GM19468 (cell line): ENCODE data around the gene PRG3.
A peak's percentile ranks its signal among the peaks of the same experiment; 100 is the strongest.

Experiments
- ATAC-seq: cut with Tn5 transposase; IDR thresholded peaks from one replicate; pipeline ENCODE4 v1.9.1; 2021; ENCODE audit warnings: mild to moderate bottlenecking, moderate library complexity, moderate number of reproducible peaks; ENCODE audit not compliant: unreplicated experiment; ENCODE audit errors: extremely low read depth

Gene PRG3

GRCh38 chr11:57380975-57381374 lies at the start of gene PRG3:
Gene PRG3 (minus strand): TSS chr11:57381150. CDS start chr11:57380708, 442 bp downstream.
- no peak for ATAC-seq

GRCh38 chr11:57429946-57430345 lies 49.0 kb upstream of the PRG3 start:
- ATAC-seq = no peak

DNA sequence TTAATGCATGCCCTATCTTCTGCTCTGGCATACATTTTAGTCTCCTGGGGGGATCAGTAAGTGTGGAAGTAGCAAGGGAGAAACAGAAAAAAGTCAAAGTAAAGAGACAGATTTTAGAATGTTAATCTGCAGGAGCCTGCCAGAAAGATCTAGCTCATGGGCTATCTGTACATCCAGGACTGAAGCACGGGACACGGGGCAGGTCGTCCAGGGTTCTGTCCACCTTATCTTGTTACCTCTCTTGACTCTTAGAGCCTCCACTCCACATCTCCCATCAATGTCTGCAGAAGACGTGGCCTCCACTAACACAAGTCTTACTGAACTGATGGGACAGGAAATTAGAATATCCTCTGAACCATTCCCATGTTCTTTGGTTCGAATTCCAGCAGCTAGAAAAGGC lies 47.7 kb upstream of the PRG3 start:
- no peak for ATAC-seq

- ATAC-seq = no peak
Observed at GRCh38 chr11:57427727-57428082, 46.8 kb upstream of the PRG3 start.

DNA sequence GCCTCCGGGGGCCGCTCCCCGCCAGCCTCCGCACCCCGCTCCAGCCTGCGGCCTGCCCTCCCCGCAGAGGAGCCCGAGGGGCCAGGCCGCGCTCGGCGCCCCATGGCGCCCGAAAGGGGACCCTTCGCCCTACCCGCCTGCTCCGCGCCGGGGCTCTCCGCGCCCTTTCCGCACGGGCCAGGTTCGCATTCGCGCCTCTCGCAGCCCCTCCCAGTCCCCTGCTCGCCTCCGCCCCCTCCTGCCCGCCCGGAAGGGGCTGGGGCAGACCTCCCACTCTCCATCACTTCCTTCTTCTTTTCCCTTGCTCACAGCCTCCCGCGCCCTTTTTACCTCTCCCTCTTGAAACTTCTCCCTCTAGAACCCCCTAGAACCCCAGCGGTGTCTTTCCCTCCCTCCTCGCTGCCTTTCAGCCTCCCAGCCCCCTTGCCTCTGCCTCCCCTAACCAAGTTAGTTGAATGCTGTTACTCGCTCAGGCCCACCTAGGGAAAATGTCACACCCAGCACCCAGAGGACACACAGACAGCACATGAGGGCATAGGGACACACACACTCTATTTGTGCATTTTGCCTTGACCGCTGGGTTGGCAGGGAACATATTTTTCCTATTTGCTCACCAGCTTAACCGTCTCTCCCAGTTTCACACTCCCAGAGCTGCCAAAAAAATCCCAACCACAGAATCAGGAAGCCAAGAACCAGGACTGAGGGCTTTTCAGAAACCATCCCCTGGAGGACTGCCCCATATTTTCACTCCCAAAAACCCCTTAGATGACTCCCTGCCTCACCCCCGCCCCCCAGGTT lies 46.2 kb upstream of the PRG3 start, which contains the start of gene SLC43A3:
Gene SLC43A3 (minus strand): TSS at position 193 of the 798 bp plus-strand sequence. CDS start 949 bp downstream, outside the sequence.
- ATAC-seq = no peak

DNA sequence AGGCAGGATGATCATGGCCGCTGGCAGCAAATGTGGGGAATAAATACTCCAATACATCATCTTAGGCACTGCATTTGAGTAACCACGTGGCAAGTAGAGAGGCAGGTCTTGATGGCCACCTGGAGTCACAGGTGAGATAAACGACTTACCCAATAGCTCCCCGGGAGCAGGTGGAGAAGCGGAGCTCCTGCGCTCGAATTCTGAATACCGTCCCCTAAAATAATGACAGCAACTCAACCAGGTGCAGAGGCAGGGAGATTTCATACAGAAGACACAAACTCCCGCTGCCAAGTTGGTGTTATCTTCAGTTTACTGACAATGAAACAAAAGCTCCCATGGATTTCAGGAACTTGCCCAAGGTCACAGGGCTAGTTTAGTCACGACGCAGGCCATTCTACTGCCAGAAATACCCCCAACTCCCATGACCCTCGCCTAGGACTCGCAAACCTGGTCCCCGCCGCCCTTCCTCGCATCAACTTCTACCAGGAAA lies 45.5 kb upstream of the PRG3 start:
- ATAC-seq = no peak

- no peak for ATAC-seq
Observed at GRCh38 chr11:57425565-57426438, 44.9 kb upstream of the PRG3 start.

DNA sequence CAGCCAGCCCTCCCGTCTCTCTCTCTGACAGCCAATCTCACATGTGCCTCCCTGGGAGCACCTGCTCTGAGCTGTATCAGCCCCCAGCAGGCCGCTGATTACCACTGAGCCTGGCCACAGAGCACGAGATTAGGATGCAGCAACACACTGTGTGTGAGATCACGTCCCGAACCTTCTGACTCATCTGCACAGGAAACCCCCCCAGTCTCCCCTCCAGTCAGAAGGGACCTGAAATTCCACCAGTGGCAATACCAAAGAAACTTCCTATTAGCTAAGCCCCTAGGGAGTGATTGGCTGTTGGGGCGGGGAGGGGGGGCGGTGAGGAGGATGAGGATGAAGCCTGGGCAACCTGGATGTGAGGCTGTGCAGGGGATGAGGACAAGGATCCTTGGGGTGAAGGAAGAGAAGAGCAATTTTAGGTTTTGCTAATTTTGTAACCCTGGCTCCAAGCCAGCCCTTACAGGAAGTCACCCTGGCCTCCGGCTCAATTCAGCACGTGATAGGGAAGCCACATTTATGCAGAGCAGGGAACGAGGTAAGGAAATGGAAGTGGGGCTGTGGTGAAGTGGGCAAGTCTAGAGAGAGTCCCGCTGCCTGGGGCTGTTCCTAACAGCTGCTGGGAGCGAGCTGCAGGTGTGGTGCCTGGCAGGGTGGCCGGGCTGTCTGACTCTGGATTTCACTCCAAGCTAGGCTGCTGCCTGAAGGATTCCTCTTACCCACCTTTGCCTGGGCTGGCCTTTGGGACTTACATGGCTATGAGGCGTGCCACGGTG lies 44.0 kb upstream of the PRG3 start:
- ATAC-seq = peak; percentile 96

DNA sequence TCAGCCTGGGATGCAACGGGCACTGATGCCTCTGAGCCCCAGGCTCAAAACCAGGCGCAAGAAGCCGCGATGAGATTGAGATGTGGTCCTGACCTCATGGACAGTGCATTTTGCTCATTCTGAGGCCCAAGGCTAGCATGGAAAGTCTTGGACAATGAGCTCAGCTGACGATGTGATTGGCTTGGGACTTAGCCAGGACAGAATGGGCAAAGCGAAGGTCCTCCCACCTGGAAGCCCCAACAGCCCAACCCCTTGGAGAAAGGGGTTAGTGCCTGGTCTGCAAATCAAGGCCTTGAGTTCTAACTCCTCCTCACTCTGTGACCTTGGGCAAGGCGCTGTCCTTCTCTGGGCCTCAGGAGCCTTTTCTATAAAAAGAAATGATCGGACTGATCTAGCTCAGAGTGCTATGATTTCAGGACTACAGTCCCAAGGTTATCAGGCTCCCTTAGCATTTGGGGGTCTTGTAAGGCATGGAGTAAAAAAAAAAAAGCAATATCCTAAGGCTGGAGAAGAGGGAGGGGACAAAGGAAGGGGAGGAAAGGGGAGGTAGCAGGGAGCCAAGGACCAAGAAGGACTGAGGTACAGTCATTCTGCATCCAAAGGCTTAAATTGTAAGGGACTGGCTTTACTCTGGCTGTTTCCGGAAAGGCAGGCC lies 43.3 kb upstream of the PRG3 start:
- no peak for ATAC-seq

DNA sequence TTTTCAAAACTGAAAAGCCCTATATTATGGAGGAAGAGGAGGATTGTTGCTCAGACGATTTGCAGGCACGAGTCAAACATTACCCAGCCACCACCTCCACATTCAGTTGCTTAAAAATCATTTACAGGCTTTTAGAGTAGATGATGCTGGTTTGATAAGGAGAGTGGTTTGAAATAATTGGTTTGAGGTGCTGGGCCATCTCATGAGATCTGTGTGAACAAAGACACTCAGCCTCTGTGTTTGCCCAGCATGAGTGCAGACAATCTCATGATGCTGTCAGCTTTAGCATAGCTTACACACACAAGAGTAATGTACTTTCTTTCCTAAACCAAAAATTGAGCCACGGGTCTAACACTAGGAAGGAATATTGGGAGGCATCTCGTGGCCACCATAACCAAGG lies 41.7 kb upstream of the PRG3 start:
- no peak for ATAC-seq

GRCh38 chr11:57421805-57422204 lies 40.9 kb upstream of the PRG3 start:
- ATAC-seq = no peak

GRCh38 chr11:57421066-57421465 lies 40.1 kb upstream of the PRG3 start:
- no peak for ATAC-seq

- ATAC-seq = no peak
Observed at GRCh38 chr11:57419146-57419545, 38.2 kb upstream of the PRG3 start.

- no peak for ATAC-seq
Observed at GRCh38 chr11:57418131-57418530, 37.2 kb upstream of the PRG3 start.

DNA sequence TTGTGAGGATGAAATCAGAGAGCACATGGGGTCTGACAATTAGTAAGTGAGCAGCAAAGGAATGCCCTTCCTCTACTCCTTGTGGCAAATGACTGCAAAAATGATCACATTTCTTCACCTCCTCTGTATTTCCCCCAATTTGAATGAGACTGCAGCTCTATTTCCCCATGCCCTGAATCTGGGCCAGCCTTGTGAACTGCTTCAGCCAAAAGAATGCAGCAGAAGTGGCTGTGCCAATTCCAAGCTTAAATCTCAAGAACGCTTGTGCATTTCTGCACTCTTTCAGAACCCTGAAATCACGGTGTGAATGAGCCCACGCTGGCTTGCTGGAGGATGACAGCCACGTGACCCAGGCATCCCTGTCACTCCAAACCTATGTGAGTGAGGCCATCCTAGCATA lies 36.1 kb upstream of the PRG3 start:
- no peak for ATAC-seq

DNA sequence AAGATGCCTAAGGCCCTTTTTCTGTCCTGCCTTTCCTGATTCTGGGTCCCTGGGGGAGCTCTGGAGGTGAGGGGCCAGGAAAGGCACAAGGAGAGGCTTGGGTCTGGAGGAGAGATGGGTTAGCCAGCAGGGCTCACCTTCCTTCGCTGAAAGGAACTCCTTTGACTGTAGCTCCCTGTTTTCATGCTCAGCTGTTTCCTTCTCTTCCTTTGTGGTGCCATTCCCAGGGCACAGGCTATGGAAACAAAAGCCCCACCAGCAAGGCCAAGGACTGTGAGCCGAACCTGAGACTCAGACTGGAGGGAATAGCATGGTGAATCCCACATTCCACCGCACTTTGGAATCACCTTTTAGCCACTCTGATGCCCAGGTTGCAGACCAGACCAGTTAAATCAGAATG lies 35.5 kb upstream of the PRG3 start:
- no peak for ATAC-seq

- ATAC-seq = no peak
Observed at GRCh38 chr11:57414612-57415212, 33.8 kb upstream of the PRG3 start.

DNA sequence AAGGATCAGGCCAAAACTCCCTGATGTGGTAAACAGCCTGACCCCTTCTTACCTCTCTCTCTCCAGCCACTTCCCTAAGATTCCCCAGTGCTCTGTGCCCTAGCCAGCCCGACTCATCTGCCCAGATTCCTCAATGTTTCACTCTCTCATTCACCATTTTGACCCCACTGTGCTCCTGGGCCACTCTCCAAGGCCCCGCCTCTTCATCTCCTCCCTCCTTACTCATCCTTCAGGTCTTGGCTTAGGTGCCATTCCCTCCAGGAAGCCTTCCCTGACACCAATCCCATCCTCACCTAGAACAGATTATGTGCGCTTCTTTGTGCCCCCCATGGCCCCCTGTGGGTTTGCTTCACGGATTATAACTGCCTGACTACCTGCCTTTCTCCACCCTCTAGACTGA lies 32.7 kb upstream of the PRG3 start:
- no peak for ATAC-seq

GRCh38 chr11:57410287-57410686 lies 29.3 kb upstream of the PRG3 start:
- no peak for ATAC-seq
